ENCODE results near the gene PSMC3IP.

The PSMC3IP gene

GRCh38 chr17:42608305-42609181 lies 31.0 kb upstream of the PSMC3IP start (continued):
- TF ChIP-seq, protein P1, sequence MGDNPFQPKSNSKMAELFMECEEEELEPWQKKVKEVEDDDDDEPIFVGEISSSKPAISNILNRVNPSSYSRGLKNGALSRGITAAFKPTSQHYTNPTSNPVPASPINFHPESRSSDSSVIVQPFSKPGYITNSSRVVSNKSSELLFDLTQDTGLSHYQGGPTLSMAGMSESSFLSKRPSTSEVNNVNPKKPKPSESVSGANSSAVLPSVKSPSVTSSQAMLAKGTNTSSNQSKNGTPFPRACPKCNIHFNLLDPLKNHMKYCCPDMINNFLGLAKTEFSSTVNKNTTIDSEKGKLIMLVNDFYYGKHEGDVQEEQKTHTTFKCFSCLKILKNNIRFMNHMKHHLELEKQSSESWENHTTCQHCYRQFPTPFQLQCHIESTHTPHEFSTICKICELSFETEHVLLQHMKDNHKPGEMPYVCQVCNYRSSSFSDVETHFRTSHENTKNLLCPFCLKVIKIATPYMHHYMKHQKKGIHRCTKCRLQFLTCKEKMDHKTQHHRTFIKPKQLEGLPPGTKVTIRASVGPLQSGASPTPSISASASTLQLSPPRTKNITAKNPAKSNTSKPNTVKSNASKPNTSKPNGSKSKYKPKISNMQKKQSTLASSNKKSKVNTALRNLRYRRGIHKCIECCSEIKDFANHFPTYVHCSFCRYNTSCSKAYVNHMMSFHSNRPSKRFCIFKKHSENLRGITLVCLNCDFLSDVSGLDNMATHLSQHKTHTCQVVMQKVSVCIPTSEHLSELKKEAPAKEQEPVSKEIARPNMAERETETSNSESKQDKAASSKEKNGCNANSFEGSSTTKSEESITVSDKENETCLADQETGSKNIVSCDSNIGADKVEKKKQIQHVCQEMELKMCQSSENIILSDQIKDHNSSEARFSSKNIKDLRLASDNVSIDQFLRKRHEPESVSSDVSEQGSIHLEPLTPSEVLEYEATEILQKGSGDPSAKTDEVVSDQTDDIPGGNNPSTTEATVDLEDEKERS (tag by site-specific recombination; IDR thresholded peaks at IDR 0.05): no peak
- TF ChIP-seq GLIS1 (tag by site-specific recombination; IDR thresholded peaks at IDR 0.05) (no peak), ZNF48 (tag by site-specific recombination; IDR thresholded peaks at IDR 0.05) (no peak), ZNF366 (tag by site-specific recombination; conservative IDR thresholded peaks at IDR 0.05) (no peak), KLF7 (tag by site-specific recombination; IDR thresholded peaks at IDR 0.05; ENCODE audit: borderline replicate concordance) (no peak), ZNF600 (tag by site-specific recombination; IDR thresholded peaks at IDR 0.05) (peak; percentile 93; the same call in 1 of the 2 replicates), MYNN (tag by site-specific recombination; IDR thresholded peaks at IDR 0.05; ENCODE audit: borderline replicate concordance) (peak; percentile 50; the same call in 1 of the 2 replicates), KLF16 (tag by site-specific recombination; IDR thresholded peaks at IDR 0.05) (no peak), ZNF660 (tag by site-specific recombination; IDR thresholded peaks at IDR 0.05) (no peak), ZNF776 (tag by site-specific recombination; IDR thresholded peaks at IDR 0.05; ENCODE audit: borderline replicate concordance) (no peak), ZBTB20 (tag by site-specific recombination; IDR thresholded peaks at IDR 0.05) (0 out of 2 replicates have a peak, but pooled peaks have one; percentile 71), ZNF704 (tag by site-specific recombination; IDR thresholded peaks at IDR 0.05) (no peak), ZNF211 (tag by site-specific recombination; IDR thresholded peaks at IDR 0.05; ENCODE audit: low read depth) (no peak), ZNF558 (tag by site-specific recombination; IDR thresholded peaks at IDR 0.05) (no peak), ZNF138 (tag by site-specific recombination; IDR thresholded peaks at IDR 0.05; ENCODE audit: borderline replicate concordance) (no peak), ZXDB (tag by site-specific recombination; IDR thresholded peaks at IDR 0.05) (no peak)
- TF ChIP-seq, protein P2, sequence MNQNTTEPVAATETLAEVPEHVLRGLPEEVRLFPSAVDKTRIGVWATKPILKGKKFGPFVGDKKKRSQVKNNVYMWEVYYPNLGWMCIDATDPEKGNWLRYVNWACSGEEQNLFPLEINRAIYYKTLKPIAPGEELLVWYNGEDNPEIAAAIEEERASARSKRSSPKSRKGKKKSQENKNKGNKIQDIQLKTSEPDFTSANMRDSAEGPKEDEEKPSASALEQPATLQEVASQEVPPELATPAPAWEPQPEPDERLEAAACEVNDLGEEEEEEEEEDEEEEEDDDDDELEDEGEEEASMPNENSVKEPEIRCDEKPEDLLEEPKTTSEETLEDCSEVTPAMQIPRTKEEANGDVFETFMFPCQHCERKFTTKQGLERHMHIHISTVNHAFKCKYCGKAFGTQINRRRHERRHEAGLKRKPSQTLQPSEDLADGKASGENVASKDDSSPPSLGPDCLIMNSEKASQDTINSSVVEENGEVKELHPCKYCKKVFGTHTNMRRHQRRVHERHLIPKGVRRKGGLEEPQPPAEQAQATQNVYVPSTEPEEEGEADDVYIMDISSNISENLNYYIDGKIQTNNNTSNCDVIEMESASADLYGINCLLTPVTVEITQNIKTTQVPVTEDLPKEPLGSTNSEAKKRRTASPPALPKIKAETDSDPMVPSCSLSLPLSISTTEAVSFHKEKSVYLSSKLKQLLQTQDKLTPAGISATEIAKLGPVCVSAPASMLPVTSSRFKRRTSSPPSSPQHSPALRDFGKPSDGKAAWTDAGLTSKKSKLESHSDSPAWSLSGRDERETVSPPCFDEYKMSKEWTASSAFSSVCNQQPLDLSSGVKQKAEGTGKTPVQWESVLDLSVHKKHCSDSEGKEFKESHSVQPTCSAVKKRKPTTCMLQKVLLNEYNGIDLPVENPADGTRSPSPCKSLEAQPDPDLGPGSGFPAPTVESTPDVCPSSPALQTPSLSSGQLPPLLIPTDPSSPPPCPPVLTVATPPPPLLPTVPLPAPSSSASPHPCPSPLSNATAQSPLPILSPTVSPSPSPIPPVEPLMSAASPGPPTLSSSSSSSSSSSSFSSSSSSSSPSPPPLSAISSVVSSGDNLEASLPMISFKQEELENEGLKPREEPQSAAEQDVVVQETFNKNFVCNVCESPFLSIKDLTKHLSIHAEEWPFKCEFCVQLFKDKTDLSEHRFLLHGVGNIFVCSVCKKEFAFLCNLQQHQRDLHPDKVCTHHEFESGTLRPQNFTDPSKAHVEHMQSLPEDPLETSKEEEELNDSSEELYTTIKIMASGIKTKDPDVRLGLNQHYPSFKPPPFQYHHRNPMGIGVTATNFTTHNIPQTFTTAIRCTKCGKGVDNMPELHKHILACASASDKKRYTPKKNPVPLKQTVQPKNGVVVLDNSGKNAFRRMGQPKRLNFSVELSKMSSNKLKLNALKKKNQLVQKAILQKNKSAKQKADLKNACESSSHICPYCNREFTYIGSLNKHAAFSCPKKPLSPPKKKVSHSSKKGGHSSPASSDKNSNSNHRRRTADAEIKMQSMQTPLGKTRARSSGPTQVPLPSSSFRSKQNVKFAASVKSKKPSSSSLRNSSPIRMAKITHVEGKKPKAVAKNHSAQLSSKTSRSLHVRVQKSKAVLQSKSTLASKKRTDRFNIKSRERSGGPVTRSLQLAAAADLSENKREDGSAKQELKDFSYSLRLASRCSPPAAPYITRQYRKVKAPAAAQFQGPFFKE (tag by site-specific recombination; IDR thresholded peaks at IDR 0.05; ENCODE audit: borderline replicate concordance): no peak
- TF ChIP-seq, protein P3, sequence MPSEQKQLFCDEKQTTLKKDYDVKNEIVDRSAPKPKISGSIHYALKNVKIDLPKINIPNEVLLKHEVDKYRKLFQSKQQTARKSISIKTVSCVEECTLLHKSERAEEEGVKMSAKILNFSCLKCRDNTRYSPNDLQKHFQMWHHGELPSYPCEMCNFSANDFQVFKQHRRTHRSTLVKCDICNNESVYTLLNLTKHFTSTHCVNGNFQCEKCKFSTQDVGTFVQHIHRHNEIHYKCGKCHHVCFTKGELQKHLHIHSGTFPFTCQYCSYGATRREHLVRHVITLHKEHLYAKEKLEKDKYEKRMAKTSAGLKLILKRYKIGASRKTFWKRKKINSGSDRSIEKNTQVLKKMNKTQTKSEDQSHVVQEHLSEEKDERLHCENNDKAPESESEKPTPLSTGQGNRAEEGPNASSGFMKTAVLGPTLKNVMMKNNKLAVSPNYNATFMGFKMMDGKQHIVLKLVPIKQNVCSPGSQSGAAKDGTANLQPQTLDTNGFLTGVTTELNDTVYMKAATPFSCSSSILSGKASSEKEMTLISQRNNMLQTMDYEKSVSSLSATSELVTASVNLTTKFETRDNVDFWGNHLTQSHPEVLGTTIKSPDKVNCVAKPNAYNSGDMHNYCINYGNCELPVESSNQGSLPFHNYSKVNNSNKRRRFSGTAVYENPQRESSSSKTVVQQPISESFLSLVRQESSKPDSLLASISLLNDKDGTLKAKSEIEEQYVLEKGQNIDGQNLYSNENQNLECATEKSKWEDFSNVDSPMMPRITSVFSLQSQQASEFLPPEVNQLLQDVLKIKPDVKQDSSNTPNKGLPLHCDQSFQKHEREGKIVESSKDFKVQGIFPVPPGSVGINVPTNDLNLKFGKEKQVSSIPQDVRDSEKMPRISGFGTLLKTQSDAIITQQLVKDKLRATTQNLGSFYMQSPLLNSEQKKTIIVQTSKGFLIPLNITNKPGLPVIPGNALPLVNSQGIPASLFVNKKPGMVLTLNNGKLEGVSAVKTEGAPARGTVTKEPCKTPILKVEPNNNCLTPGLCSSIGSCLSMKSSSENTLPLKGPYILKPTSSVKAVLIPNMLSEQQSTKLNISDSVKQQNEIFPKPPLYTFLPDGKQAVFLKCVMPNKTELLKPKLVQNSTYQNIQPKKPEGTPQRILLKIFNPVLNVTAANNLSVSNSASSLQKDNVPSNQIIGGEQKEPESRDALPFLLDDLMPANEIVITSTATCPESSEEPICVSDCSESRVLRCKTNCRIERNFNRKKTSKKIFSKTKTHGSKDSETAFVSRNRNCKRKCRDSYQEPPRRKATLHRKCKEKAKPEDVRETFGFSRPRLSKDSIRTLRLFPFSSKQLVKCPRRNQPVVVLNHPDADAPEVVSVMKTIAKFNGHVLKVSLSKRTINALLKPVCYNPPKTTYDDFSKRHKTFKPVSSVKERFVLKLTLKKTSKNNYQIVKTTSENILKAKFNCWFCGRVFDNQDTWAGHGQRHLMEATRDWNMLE (tag by site-specific recombination; conservative IDR thresholded peaks at IDR 0.05; ENCODE audit: low read depth): no peak
- TF ChIP-seq, protein P4, sequence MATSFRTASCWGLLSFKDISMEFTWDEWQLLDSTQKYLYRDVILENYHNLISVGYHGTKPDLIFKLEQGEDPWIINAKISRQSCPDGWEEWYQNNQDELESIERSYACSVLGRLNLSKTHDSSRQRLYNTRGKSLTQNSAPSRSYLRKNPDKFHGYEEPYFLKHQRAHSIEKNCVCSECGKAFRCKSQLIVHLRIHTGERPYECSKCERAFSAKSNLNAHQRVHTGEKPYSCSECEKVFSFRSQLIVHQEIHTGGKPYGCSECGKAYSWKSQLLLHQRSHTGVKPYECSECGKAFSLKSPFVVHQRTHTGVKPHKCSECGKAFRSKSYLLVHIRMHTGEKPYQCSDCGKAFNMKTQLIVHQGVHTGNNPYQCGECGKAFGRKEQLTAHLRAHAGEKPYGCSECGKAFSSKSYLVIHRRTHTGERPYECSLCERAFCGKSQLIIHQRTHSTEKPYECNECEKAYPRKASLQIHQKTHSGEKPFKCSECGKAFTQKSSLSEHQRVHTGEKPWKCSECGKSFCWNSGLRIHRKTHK (tag by site-specific recombination; IDR thresholded peaks at IDR 0.05): no peak
